Endothelial cell of umbilical vein (primary cell): ENCODE measurements around the gene NOTCH1. TPM values are rescaled to one million over a fixed set of nuclear protein-coding genes. Genes with fewer than 3 reads are reported as not detected.

Experiments
- BruUV-seq: library from RNA; stranded (reverse); fragments of 400-500 nt; replicated peaks from 2 replicates; lab custom pipeline; 2021; lab: Mats Ljungman, UMichigan
- CTCF ChIA-PET: fragments of 300-600, 350-600 bp; sonication (Branson Sonifier 250); formaldehyde crosslinking; loops from one replicate; lab custom pipeline; 2021; ENCODE audit warnings: antibody characterized with exemption, inconsistent platforms; lab: Charles Lee
- POLR2A ChIA-PET: fragments of 300-600, 350-600 bp; sonication (Branson Sonifier 250); formaldehyde crosslinking; loops from one replicate; lab custom pipeline; 2021; ENCODE audit warnings: antibody characterized with exemption, inconsistent platforms; lab: Charles Lee
- DNase-seq: peaks from one replicate; pipeline ENCODE4 v3.0.0-alpha.2; 2011; ENCODE audit warnings: low read depth, low spot score
- FAIRE-seq: peaks from 2 replicates; lab custom pipeline; 2011; peaks lifted over from hg19 to GRCh38; lab: Jason Lieb, UNC
- H2AFZ ChIP-seq: 2 replicates; pipeline ENCODE4 v1.6.0; 2012; ENCODE audit warnings: low read depth, low read length, control low read depth, inconsistent platforms
- H3K27ac ChIP-seq: 2 replicates; pipeline ENCODE4 v1.5.1; 2011; ENCODE audit warnings: low read depth, mild to moderate bottlenecking, control low read depth, low read length, moderate library complexity; ENCODE audit not compliant: insufficient read depth
- H3K27me3 ChIP-seq, 2 experiments: 2 replicates each; pipeline versions ENCODE4 v1.6.0 to v1.6.1; 2011; ENCODE audit warnings: low read length in 2 of 2, mixed read lengths in 1 of 2; ENCODE audit not compliant: control insufficient read depth in 2 of 2, insufficient read depth in 2 of 2
- H3K36me3 ChIP-seq, 2 experiments: 2 replicates in 1 of 2; 3 replicates in 1 of 2; pipeline ENCODE4 v1.5.1; 2011; ENCODE audit warnings: low read length in 2 of 2, mild to moderate bottlenecking in 1 of 2, moderate library complexity in 1 of 2; ENCODE audit not compliant: control insufficient read depth in 2 of 2, insufficient read depth in 2 of 2; ENCODE audit errors: extremely low read depth in 1 of 2
- H3K4me1 ChIP-seq: 3 replicates; pipeline ENCODE4 v1.5.1; 2011; ENCODE audit warnings: mild to moderate bottlenecking, low read length; ENCODE audit not compliant: control insufficient read depth, insufficient read depth; ENCODE audit errors: extremely low read depth
- H3K4me2 ChIP-seq: 2 replicates; pipeline ENCODE4 v1.6.1; 2011; ENCODE audit warnings: low read length, control low read depth, mixed read lengths; ENCODE audit not compliant: insufficient read depth
- H3K4me3 ChIP-seq, 3 experiments: fragments of 200-600 bp in 1 of 3; sonication (generic), shearing (Covaris generic) in 1 of 3; replicated peaks in 1 of 3; 2 replicates each; pipeline ENCODE4 v1.5.1; 2011 to 2016; ENCODE audit warnings: control low read depth in 3 of 3, low read length in 3 of 3, mild to moderate bottlenecking in 2 of 3, inconsistent platforms in 1 of 3, low read depth in 1 of 3, moderate library complexity in 1 of 3; ENCODE audit not compliant: insufficient read depth in 1 of 3
- H3K79me2 ChIP-seq: 2 replicates; pipeline ENCODE4 v1.6.0; 2012; ENCODE audit warnings: low read length, inconsistent platforms; ENCODE audit not compliant: control insufficient read depth, insufficient read depth
- H3K9ac ChIP-seq: replicated peaks from 2 replicates; pipeline ENCODE3; 2011; ENCODE audit warnings: low read length, control low read depth; ENCODE audit not compliant: insufficient read depth; ENCODE audit errors: extremely low read depth
- H3K9me1 ChIP-seq: replicated peaks from 3 replicates; pipeline ENCODE4 v1.6.0; 2011; ENCODE audit warnings: mild to moderate bottlenecking, low read length; ENCODE audit not compliant: control insufficient read depth, insufficient read depth; ENCODE audit errors: extremely low read depth
- H3K9me3 ChIP-seq: replicated peaks from 2 replicates; pipeline ENCODE4 v1.5.1; 2012; ENCODE audit warnings: low read length, inconsistent platforms; ENCODE audit not compliant: control insufficient read depth, insufficient read depth
- H4K20me1 ChIP-seq: replicated peaks from 2 replicates; pipeline ENCODE3; 2011; ENCODE audit warnings: mild to moderate bottlenecking, low read length; ENCODE audit not compliant: control insufficient read depth, insufficient read depth; ENCODE audit errors: extremely low read depth
- EZH2 ChIP-seq: IDR thresholded peaks from 2 replicates; pipeline ENCODE4 v1.6.1; 2012; ENCODE audit warnings: borderline replicate concordance, low read depth, mild to moderate bottlenecking, moderate library complexity, low read length, inconsistent platforms; ENCODE audit not compliant: severe bottlenecking
- FOS ChIP-seq: IDR thresholded peaks from 2 replicates; pipeline ENCODE4 v1.6.1; 2011; ENCODE audit warnings: mild to moderate bottlenecking, low read length, moderate library complexity, borderline replicate concordance; ENCODE audit not compliant: insufficient read depth
- JUN ChIP-seq: IDR thresholded peaks from 2 replicates; pipeline ENCODE4 v1.6.1; 2011; ENCODE audit warnings: borderline replicate concordance, low read depth; ENCODE audit not compliant: insufficient read length, insufficient read depth
- MYC ChIP-seq: IDR thresholded peaks from one replicate; pipeline ENCODE4 v1.6.1; 2011; ENCODE audit warnings: mild to moderate bottlenecking, low read depth, low read length
- POLR2A ChIP-seq: IDR thresholded peaks from 2 replicates; pipeline ENCODE4 v1.6.1; 2012; ENCODE audit warnings: low read depth, mild to moderate bottlenecking, control low read depth, low read length
- POLR2AphosphoS5 ChIP-seq: IDR thresholded peaks from 2 replicates; pipeline ENCODE4 v1.6.1; 2012; ENCODE audit warnings: low read depth, mild to moderate bottlenecking, control low read depth, low read length, moderate library complexity; ENCODE audit not compliant: insufficient read depth
- dilution Hi-C: fragments of 300-500 bp; cut with MboI; formaldehyde crosslinking; loops from one replicate; pipeline ENCODE4 v1.15.0; 2019; ENCODE audit warnings: low sequenced_read_pairs; ENCODE audit not compliant: extremely low pct_ligation_motif_present
- intact Hi-C: fragments of 100-400 bp; cut with micrococcal nuclease; formaldehyde crosslinking; loops from one replicate; pipeline ENCODE4 v1.10.0; 2022
- polyA plus RNA-seq, 4 experiments: library from polyadenylated mRNA; depleted of rRNA in 3 of 4; stranded (reverse) in 3 of 4; unstranded in 1 of 4; fragments of >200 nt; gene quantifications; 2 replicates each; pipeline versions ENCODE4 v1.2.1 to v1.2.3, GENCODE V29; 2011 to 2012; ENCODE audit warnings: missing spikeins in 1 of 4
- total RNA-seq: library from RNA; stranded (reverse); gene quantifications from 2 replicates; pipeline ENCODE4 v1.2.3, GENCODE V29; 2021
- TF ChIP-seq, protein P1 (sequence below), 2 donors: IDR thresholded peaks; 1 replicate in 1 of 2; 2 replicates in 1 of 2; pipeline ENCODE4 v1.5.1; 2011; ENCODE audit warnings: low read length in 2 of 2, mild to moderate bottlenecking in 2 of 2, moderate library complexity in 2 of 2, control low read depth in 1 of 2, inconsistent platforms in 1 of 2, low read depth in 1 of 2; ENCODE audit not compliant: insufficient read depth in 1 of 2; ENCODE audit errors: extremely low read depth in 1 of 2
- TF ChIP-seq, protein P2 (sequence below): IDR thresholded peaks from 2 replicates; pipeline ENCODE4 v1.6.1; 2011; ENCODE audit not compliant: insufficient read depth, insufficient read length

Gene NOTCH1
- total and polyA plus RNA-seq, 2 donors (not counting 3 experiments of a cell fraction or from before 2014, with no cell fraction given): 31.7 to 153 TPM

DNA sequence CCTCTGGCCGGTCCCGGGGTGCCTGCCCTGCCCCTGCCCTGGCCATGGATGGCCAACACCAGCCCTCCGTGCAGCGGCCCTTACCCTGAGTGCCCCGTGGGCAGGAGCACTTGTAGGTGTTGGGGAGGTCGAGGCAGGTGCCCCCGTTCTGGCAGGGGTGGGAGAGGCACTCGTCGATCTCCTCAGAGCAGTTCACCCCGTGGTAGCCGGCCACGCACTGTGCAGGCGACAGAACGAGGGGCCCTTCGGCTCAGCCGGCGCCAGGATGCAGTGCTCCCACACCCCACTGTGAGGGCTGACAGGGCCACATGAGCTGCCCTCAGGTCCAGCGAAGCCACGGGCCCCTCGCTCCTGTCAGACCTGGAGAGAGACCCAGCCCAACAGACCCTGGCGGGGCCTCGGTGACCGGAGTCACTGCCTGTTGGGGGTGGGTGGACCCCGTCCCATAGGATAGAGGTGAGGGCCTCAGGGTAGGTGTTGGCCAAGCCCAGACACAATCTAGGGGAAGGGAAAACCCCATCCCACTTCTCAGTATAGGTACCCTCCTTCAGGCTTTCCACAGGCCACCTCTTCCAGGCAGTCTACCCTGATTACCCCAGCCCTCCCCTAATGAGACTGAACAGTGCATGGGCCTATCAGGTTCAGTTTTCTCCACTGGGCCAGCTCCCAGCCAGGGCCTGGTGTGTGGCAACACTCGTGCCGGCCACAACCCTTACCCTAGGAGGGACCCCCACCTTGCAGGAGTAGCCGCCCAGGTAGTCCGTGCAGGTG, 38.4 kb downstream of the NOTCH1 start:
- no peak for FAIRE-seq
- intact Hi-C loops: no loop called here
- POLR2A ChIA-PET: no interaction called here

More for the DNA sequence above, 38.4 kb downstream of the NOTCH1 start:
- no peaks in the 10 kb centered on the region for H3K27me3 ChIP-seq
- no TSS peak for BruUV-seq
- peaks cover 39 to 85% of the 10 kb centered on the region in 2 experiments for H3K36me3 ChIP-seq
- CTCF ChIA-PET: interaction anchor here (0.6 kb wide), 1 partner anchor 11 kb away, joined by 3 read pairs; no protein-coding TSS in a partner anchor
- no peaks in the 10 kb centered on the region for H3K9me1 ChIP-seq
- dilution Hi-C loops: no loop called here
- no peaks in the 10 kb centered on the region for H4K20me1 ChIP-seq
- no peak overlapping the region for H2AFZ ChIP-seq
- H3K79me2 ChIP-seq: peaks cover 22% of the 10 kb centered on the region
- TF ChIP-seq EZH2: no peak
- TF ChIP-seq POLR2AphosphoS5: no peak
- TF ChIP-seq POLR2A: no peak
- TF ChIP-seq JUN: no peak
- TF ChIP-seq FOS: no peak
- TF ChIP-seq, protein P1, sequence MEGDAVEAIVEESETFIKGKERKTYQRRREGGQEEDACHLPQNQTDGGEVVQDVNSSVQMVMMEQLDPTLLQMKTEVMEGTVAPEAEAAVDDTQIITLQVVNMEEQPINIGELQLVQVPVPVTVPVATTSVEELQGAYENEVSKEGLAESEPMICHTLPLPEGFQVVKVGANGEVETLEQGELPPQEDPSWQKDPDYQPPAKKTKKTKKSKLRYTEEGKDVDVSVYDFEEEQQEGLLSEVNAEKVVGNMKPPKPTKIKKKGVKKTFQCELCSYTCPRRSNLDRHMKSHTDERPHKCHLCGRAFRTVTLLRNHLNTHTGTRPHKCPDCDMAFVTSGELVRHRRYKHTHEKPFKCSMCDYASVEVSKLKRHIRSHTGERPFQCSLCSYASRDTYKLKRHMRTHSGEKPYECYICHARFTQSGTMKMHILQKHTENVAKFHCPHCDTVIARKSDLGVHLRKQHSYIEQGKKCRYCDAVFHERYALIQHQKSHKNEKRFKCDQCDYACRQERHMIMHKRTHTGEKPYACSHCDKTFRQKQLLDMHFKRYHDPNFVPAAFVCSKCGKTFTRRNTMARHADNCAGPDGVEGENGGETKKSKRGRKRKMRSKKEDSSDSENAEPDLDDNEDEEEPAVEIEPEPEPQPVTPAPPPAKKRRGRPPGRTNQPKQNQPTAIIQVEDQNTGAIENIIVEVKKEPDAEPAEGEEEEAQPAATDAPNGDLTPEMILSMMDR (IDR thresholded peaks at IDR 0.05; ENCODE audit: extremely low read depth in 1 of 2, insufficient read depth in 1 of 2, low read depth in 1 of 2, low read length in 2 of 2): no peak
- no peak for TF ChIP-seq MYC
- TF ChIP-seq, protein P2, sequence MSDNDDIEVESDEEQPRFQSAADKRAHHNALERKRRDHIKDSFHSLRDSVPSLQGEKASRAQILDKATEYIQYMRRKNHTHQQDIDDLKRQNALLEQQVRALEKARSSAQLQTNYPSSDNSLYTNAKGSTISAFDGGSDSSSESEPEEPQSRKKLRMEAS: no peak
- no peak overlapping the region for H3K4me2 ChIP-seq
- no peak for DNase-seq
- no peak overlapping the region for H3K27ac ChIP-seq
- no peaks in the 10 kb centered on the region for H3K9me3 ChIP-seq
- no peak overlapping the region for H3K9ac ChIP-seq
- H3K4me3 ChIP-seq: no peak overlapping the region
- H3K4me1 ChIP-seq: peaks cover 16% of the 10 kb centered on the region
